Kidney (tissue), 14 donors: Measurements from ENCODE around the gene DNAJC27. TPM values are rescaled to one million over a fixed set of nuclear protein-coding genes. Genes with fewer than 3 reads are reported as not detected.

Experiments
- DNase-seq, 5 donors: peaks; one replicate each; pipeline ENCODE4 v3.0.0-alpha.2; 2013 to 2020
- FAIRE-seq: peaks from 2 replicates; lab custom pipeline; 2012; peaks lifted over from hg19 to GRCh38; lab: Jason Lieb, UNC
- H3K27ac ChIP-seq, 2 donors: one replicate each; pipeline ENCODE4 v1.7.0; 2013; ENCODE audit warnings: low read depth in 2 of 2, low read length in 2 of 2, inconsistent platforms in 1 of 2
- H3K27me3 ChIP-seq: one replicate; pipeline ENCODE4 v1.7.1; 2013; ENCODE audit warnings: low read length, inconsistent platforms; ENCODE audit not compliant: control insufficient read depth, insufficient read depth
- H3K36me3 ChIP-seq, 3 donors: one replicate each; pipeline versions ENCODE4 v1.7.0 to v1.7.1; 2013; ENCODE audit warnings: low read length in 3 of 3, control low read depth in 1 of 3, inconsistent platforms in 1 of 3; ENCODE audit not compliant: insufficient read depth in 3 of 3, control insufficient read depth in 2 of 3
- H3K4me1 ChIP-seq, 3 donors: one replicate each; pipeline versions ENCODE4 v1.7.0 to v1.7.1; 2013; ENCODE audit warnings: low read length in 3 of 3, inconsistent platforms in 1 of 3, low read depth in 1 of 3; ENCODE audit not compliant: control insufficient read depth in 2 of 3, insufficient read depth in 2 of 3
- H3K4me3 ChIP-seq, 3 donors: one replicate each; pipeline versions ENCODE4 v1.7.0 to v1.8.1; 2013; ENCODE audit warnings: low read length in 3 of 3, control low read depth in 1 of 3, inconsistent platforms in 1 of 3
- H3K9ac ChIP-seq, 3 donors: one replicate each; pipeline versions ENCODE4 v1.7.0 to v1.7.1; 2013; ENCODE audit warnings: low read length in 3 of 3, control low read depth in 1 of 3, inconsistent platforms in 1 of 3
- H3K9me3 ChIP-seq, 3 donors: one replicate each; pipeline versions ENCODE4 v1.7.0 to v1.7.1; 2013; ENCODE audit warnings: low read length in 3 of 3, control low read depth in 1 of 3, inconsistent platforms in 1 of 3; ENCODE audit not compliant: control insufficient read depth in 2 of 3, insufficient read depth in 1 of 3
- CTCF ChIP-seq: IDR thresholded peaks from 3 replicates; pipeline ENCODE4 v1.5.1; 2012; ENCODE audit warnings: mild to moderate bottlenecking, moderate library complexity, borderline replicate concordance; ENCODE audit not compliant: insufficient read depth; ENCODE audit errors: extremely low read depth
- intact Hi-C: fragments of 100-400 bp; cut with DNase I; formaldehyde crosslinking; loops from one replicate; pipeline ENCODE4 v1.11.1; 2022
- polyA plus RNA-seq: library from polyadenylated mRNA; stranded (reverse); fragments of 350-450 nt; fragmentation: Illumina TruSeq; extraction: RNeasy Lipid Tissue Mini Kit (QIAGEN cat#74804); gene quantifications from one replicate; pipeline ENCODE4 v1.2.3, GENCODE V29; 2014; ENCODE audit warnings: low read depth, low replicate concordance; ENCODE audit not compliant: insufficient read depth
- total RNA-seq: library from RNA; stranded (reverse); fragmentation: NEBNext Ultra II Directional; extraction: Animal tissue kit (Norgen Biotek cat#: 25700); gene quantifications from one replicate; pipeline ENCODE4 v1.2.1, GENCODE V29; 2021
- donor health status: control.
- donor health status: control.
- donor health status: control.
- donor health status: control.
- donor health status: control.
- donor health status: DM: yes; HTN: yes; CAD: no.
- donor health status: Normal renal cell carcinoma (clear cell type).

The DNAJC27 gene
- total and polyA plus RNA-seq, 2 donors from 2014 or later: 3.2 to 11.4 TPM

- no peaks in the 10 kb centered on the region for H3K27me3 ChIP-seq
- peak overlapping the region; percentile 94 to 99 for H3K27ac ChIP-seq
- peak overlapping the region; percentile 86 to 100 (median 96) for H3K9ac ChIP-seq
- intact Hi-C loops: loop anchor here (10.0 kb wide), 1 partner anchor 162 kb away; no protein-coding TSS in a partner anchor
- DNase-seq (peak in 4 of 5 donors; percentile 53 to 81 (median 65)), FAIRE-seq (no peak)
- H3K9me3 ChIP-seq: no peaks in the 10 kb centered on the region
- peak overlapping the region; percentile 74 to 92 (median 86) for H3K4me3 ChIP-seq
- H3K36me3 ChIP-seq: no peaks in the 10 kb centered on the region
- no peak for TF ChIP-seq CTCF
- no peaks in the 10 kb centered on the region for H3K4me1 ChIP-seq
Observed at GRCh38 chr2:24972315-24972961, 683 bp upstream of the DNAJC27 start.

GRCh38 chr2:24971286-24971535 is 544 bp downstream of the DNAJC27 start:
- Histone ChIP-seq H3K27ac (peak overlapping the region; percentile 94 to 99), H3K4me1 (no peaks in the 10 kb centered on the region), H3K36me3 (peaks cover 0 to 9% (median 5%) of the 10 kb centered on the region in 3 donors), H3K9ac (peak overlapping the region; percentile 80 to 96 (median 91)), H3K27me3 (no peaks in the 10 kb centered on the region), H3K4me3 (peak overlapping the region; percentile 74 to 92 (median 77)), H3K9me3 (no peaks in the 10 kb centered on the region)
- intact Hi-C loops: loop anchor here (10.0 kb wide), 1 partner anchor 164 kb away; no protein-coding TSS in a partner anchor
- no peak for TF ChIP-seq CTCF
- DNase-seq (no peak), FAIRE-seq (no peak)

GRCh38 chr2:24970483-24971285 is 1.1 kb downstream of the DNAJC27 start:
- FAIRE-seq (no peak), DNase-seq (peak in 4 of 5 donors; percentile 47 to 81 (median 70))
- Histone ChIP-seq H3K9ac (peak overlapping the region; percentile 80 to 96 (median 91)), H3K36me3 (peaks cover 0 to 14% (median 8%) of the 10 kb centered on the region in 3 donors), H3K27me3 (no peaks in the 10 kb centered on the region), H3K4me1 (no peaks in the 10 kb centered on the region), H3K4me3 (peak overlapping the region; percentile 74 to 92 (median 77)), H3K9me3 (no peaks in the 10 kb centered on the region), H3K27ac (peak overlapping the region; percentile 94 to 99)
- intact Hi-C loops: loop anchor here (10.0 kb wide), 1 partner anchor 164 kb away; no protein-coding TSS in a partner anchor
- TF ChIP-seq CTCF: no peak
